ENCODE results near the gene ISOC2. TPM values are rescaled to one million over a fixed set of nuclear protein-coding genes. Genes with fewer than 3 reads are reported as not detected.
A peak's percentile ranks its signal among the peaks of the same experiment; 100 is the strongest.

Gene ISOC2
- total RNA-seq, 2 experiments from 2014 or later, result 13.7 to 16.8 TPM

GRCh38 chr19:55406826-55407549 is 54.5 kb downstream of the ISOC2 start:
- Mint-ChIP-seq H3K9me3 (peaks cover 12% of the 10 kb centered on the region), H3K4me3 (peak overlapping the region; percentile 95), H3K4me1 (peaks cover 33% of the 10 kb centered on the region), H3K27ac (peak overlapping the region; percentile 99), H3K27me3 (no peaks in the 10 kb centered on the region), H3K36me3 (peaks cover 43% of the 10 kb centered on the region)
- POLR2A ChIA-PET, result interaction anchor here (0.6 to 12.9 kb wide), 31 partner anchors 8 to 290 kb away, joined by 3 to 211 read pairs (median 5); partner anchors contain the start of genes DNAAF3, FIZ1, HSPBP1 and ISOC2
- DNase-seq, result no peak
- ATAC-seq (ENCODE audit: low read depth), result peak; percentile 2

GRCh38 chr19:55406091-55406825 is 55.2 kb downstream of the ISOC2 start:
- H3K4me1 Mint-ChIP-seq, result peaks cover 36% of the 10 kb centered on the region
- peaks cover 12% of the 10 kb centered on the region for H3K9me3 Mint-ChIP-seq
- peak overlapping the region; percentile 95 for H3K4me3 Mint-ChIP-seq
- POLR2A ChIA-PET, result interaction anchor here (1.0 to 12.9 kb wide), 9 partner anchors 15 to 151 kb away, joined by 3 to 211 read pairs (median 11); partner anchors contain the start of genes NAT14, RPL28, TMEM238 and ZNF628
- ATAC-seq (ENCODE audit: low read depth) (no peak), DNase-seq (no peak)
- H3K36me3 Mint-ChIP-seq, result peaks cover 46% of the 10 kb centered on the region
- peak overlapping the region; percentile 99 for H3K27ac Mint-ChIP-seq
- H3K27me3 Mint-ChIP-seq, result no peaks in the 10 kb centered on the region

GRCh38 chr19:55405638-55406037 is 55.8 kb downstream of the ISOC2 start:
- Mint-ChIP-seq H3K27ac (peak overlapping the region; percentile 99), H3K9me3 (peaks cover 11% of the 10 kb centered on the region), H3K4me3 (peak overlapping the region; percentile 95), H3K4me1 (peaks cover 36% of the 10 kb centered on the region), H3K36me3 (peaks cover 48% of the 10 kb centered on the region), H3K27me3 (no peaks in the 10 kb centered on the region)
- DNase-seq (no peak), ATAC-seq (ENCODE audit: low read depth) (no peak)
- POLR2A ChIA-PET, result interaction anchor here (1.5 to 12.9 kb wide), 5 partner anchors 15 to 151 kb away, joined by 3 to 211 read pairs (median 43); partner anchors contain the start of genes RPL28 and TMEM238

Other genes with a start within 250 kb of the ISOC2 start
- gene TMEM86B, start 232.9 kb downstream of the ISOC2 start, total RNA-seq, result 10 to 100 TPM; 18.8 to 19.4 TPM
- 100 to 1,000 TPM; 211 to 226 TPM for gene PPP6R1, start 202.6 kb downstream of the ISOC2 start, total RNA-seq
- 10 to 100 TPM; 19.5 to 20.3 TPM for gene HSPBP1, start 181.5 kb downstream of the ISOC2 start, total RNA-seq
- gene BRSK1, start 177.6 kb downstream of the ISOC2 start, total RNA-seq, result 1 to 10 TPM; 9.0 TPM
- 1 to 10 TPM in 1 of 2 experiments, under 1 TPM in 1; 0.51 to 1.1 TPM for gene TMEM150B, start 136.3 kb downstream of the ISOC2 start, total RNA-seq
- 10 to 100 TPM; 26.4 to 28.5 TPM for gene KMT5C, start 121.8 kb downstream of the ISOC2 start, total RNA-seq
- gene COX6B2, start 106.9 kb downstream of the ISOC2 start, total RNA-seq, result under 1 TPM in 1 of 2 experiments, not detected in 1; 0.55 TPM
- not detected for gene GARIN5B, start 98.4 kb downstream of the ISOC2 start, total RNA-seq
- gene IL11, start 91.2 kb downstream of the ISOC2 start, total RNA-seq, result under 1 TPM; 0.53 to 0.60 TPM
- gene TMEM190, start 84.8 kb downstream of the ISOC2 start, total RNA-seq, result not detected
- gene TMEM238, start 77.3 kb downstream of the ISOC2 start, total RNA-seq, result 10 to 100 TPM; 17.0 to 19.8 TPM
- gene RPL28, start 75.7 kb downstream of the ISOC2 start, total RNA-seq, result 1,000 to 10,000 TPM; 3,030 to 3,043 TPM
- 100 to 1,000 TPM; 184 to 203 TPM for gene UBE2S, start 53.9 kb downstream of the ISOC2 start, total RNA-seq
- not detected for gene SHISA7, start 18.3 kb downstream of the ISOC2 start, total RNA-seq
- not detected for gene C19orf85, start 3.1 kb upstream of the ISOC2 start, total RNA-seq
- gene ZNF628, start 15.0 kb upstream of the ISOC2 start, total RNA-seq, result 10 to 100 TPM in 1 of 2 experiments, 1 to 10 TPM in 1; 9.4 to 11.5 TPM
- 10 to 100 TPM; 14.5 to 15.0 TPM for gene NAT14, start 23.5 kb upstream of the ISOC2 start, total RNA-seq
- gene SSC5D, start 26.8 kb upstream of the ISOC2 start, total RNA-seq, result 1 to 10 TPM in 1 of 2 experiments, under 1 TPM in 1; 0.86 to 1.1 TPM
- gene SBK2, start 75.5 kb upstream of the ISOC2 start, total RNA-seq, result not detected
- not detected for gene SBK3, start 83.9 kb upstream of the ISOC2 start, total RNA-seq
- gene ZNF579, start 119.2 kb upstream of the ISOC2 start, total RNA-seq, result 10 to 100 TPM; 10.1 to 10.4 TPM
- gene FIZ1, start 137.9 kb upstream of the ISOC2 start, total RNA-seq, result 10 to 100 TPM; 16.0 to 18.4 TPM
- 10 to 100 TPM; 25.2 to 26.6 TPM for gene ZNF524, start 138.6 kb upstream of the ISOC2 start, total RNA-seq
- 10 to 100 TPM; 18.3 to 18.6 TPM for gene ZNF865, start 144.0 kb upstream of the ISOC2 start, total RNA-seq
- gene ZNF784, start 162.9 kb upstream of the ISOC2 start, total RNA-seq, result 1 to 10 TPM; 6.3 to 7.6 TPM
- gene ZNF580, start 179.4 kb upstream of the ISOC2 start, total RNA-seq, result 10 to 100 TPM; 56.6 to 59.8 TPM
- gene ZNF581, start 182.0 kb upstream of the ISOC2 start, total RNA-seq, result 10 to 100 TPM; 28.6 to 31.7 TPM
- 10 to 100 TPM; 12.1 to 13.4 TPM for gene CCDC106, start 186.6 kb upstream of the ISOC2 start, total RNA-seq
- gene U2AF2, start 193.4 kb upstream of the ISOC2 start, total RNA-seq, result 100 to 1,000 TPM; 257 to 267 TPM
- gene EPN1, start 213.6 kb upstream of the ISOC2 start, total RNA-seq, result 10 to 100 TPM; 55.3 to 58.2 TPM